Common myeloid progenitor, CD34-positive (primary cell): Measurements from ENCODE around the gene SSRP1.

Experiments
- CTCF ChIA-PET: fragments of 350-600 bp; sonication (Branson Sonifier 250); formaldehyde crosslinking; loops from one replicate; lab custom pipeline; 2021; ENCODE audit warnings: antibody characterized with exemption; lab: Charles Lee
- POLR2A ChIA-PET: fragments of 350-600 bp; sonication (Branson Sonifier 250); formaldehyde crosslinking; loops from one replicate; lab custom pipeline; 2021; ENCODE audit warnings: antibody characterized with exemption; lab: Charles Lee
- DNase-seq, 3 donors: peaks; one replicate each; pipeline versions ENCODE4 v3.0.0 to v3.0.0-alpha.2; 2013
- H3K27ac ChIP-seq, 2 experiments: 1 replicate in 1 of 2; 2 replicates in 1 of 2; pipeline ENCODE4 v1.7.0; 2013; ENCODE audit warnings: inconsistent platforms in 2 of 2, low read length in 2 of 2, mild to moderate bottlenecking in 2 of 2, low read depth in 1 of 2, moderate library complexity in 1 of 2; ENCODE audit not compliant: severe bottlenecking in 2 of 2, insufficient read depth in 1 of 2, poor library complexity in 1 of 2
- H3K27me3 ChIP-seq, 5 experiments: replicated peaks in 2 of 5; 1 replicate in 3 of 5; 2 replicates in 2 of 5; pipeline versions ENCODE4 v1.6.1 to v1.7.0; 2013; ENCODE audit warnings: low read length in 4 of 5, mild to moderate bottlenecking in 2 of 5, moderate library complexity in 2 of 5, inconsistent platforms in 1 of 5; ENCODE audit not compliant: insufficient read depth in 5 of 5, control insufficient read depth in 4 of 5
- H3K36me3 ChIP-seq, 4 experiments: 1 replicate in 2 of 4; 2 replicates in 2 of 4; pipeline versions ENCODE4 v1.6.1 to v1.7.0; 2013; ENCODE audit warnings: low read length in 3 of 4, control low read depth in 1 of 4, mild to moderate bottlenecking in 1 of 4; ENCODE audit not compliant: control insufficient read depth in 4 of 4, insufficient read depth in 4 of 4
- H3K4me1 ChIP-seq, 4 experiments: 1 replicate in 3 of 4; 2 replicates in 1 of 4; pipeline versions ENCODE4 v1.6.1 to v1.7.1; 2013; ENCODE audit warnings: low read length in 3 of 4, mild to moderate bottlenecking in 3 of 4, control low read depth in 1 of 4, inconsistent platforms in 1 of 4, moderate library complexity in 1 of 4; ENCODE audit not compliant: control insufficient read depth in 4 of 4, insufficient read depth in 4 of 4; ENCODE audit errors: control extremely low read depth in 1 of 4
- H3K4me3 ChIP-seq, 7 experiments: 1 replicate in 4 of 7; 2 replicates in 3 of 7; pipeline versions ENCODE4 v1.5.1 to v1.7.0; 2013; ENCODE audit warnings: mild to moderate bottlenecking in 7 of 7, low read length in 6 of 7, moderate library complexity in 6 of 7, inconsistent platforms in 2 of 7, low read depth in 2 of 7, control low read depth in 1 of 7; ENCODE audit not compliant: insufficient read depth in 4 of 7, control insufficient read depth in 1 of 7; ENCODE audit errors: extremely low read depth in 1 of 7
- H3K9me3 ChIP-seq, 5 experiments: 1 replicate in 4 of 5; 2 replicates in 1 of 5; pipeline versions ENCODE4 v1.6.1 to v1.7.1; 2013; ENCODE audit warnings: low read length in 4 of 5, mild to moderate bottlenecking in 2 of 5, inconsistent platforms in 1 of 5, low read depth in 1 of 5, moderate library complexity in 1 of 5; ENCODE audit not compliant: control insufficient read depth in 4 of 5, insufficient read depth in 2 of 5; ENCODE audit errors: control extremely low read depth in 1 of 5
- WGBS: methylation state at CpG from one replicate; pipeline ENCODE4 v1.1.5; 2013; ENCODE audit not compliant: insufficient coverage; 5-methylcytosine and 5-hydroxymethylcytosine counted together

The SSRP1 gene

GRCh38 chr11:57353852-57354251 lies 18.2 kb upstream of the SSRP1 start:
- Histone ChIP-seq H3K27ac (peak overlapping the region; percentile 51 to 56), H3K27me3 (no peaks in the 10 kb centered on the region), H3K36me3 (no peaks in the 10 kb centered on the region), H3K9me3 (peaks cover 0 to 9% (median 0%) of the 10 kb centered on the region in 5 experiments), H3K4me1 (peaks cover 26 to 68% (median 57%) of the 10 kb centered on the region in 4 experiments), H3K4me3 (peak overlapping the region in 2 of 7 experiments; percentile 28 to 50)
- DNase-seq, result peak in 2 of 3 donors; percentile 59 to 66
- ChIA-PET POLR2A (interaction anchor here (0.8 to 1.4 kb wide), 2 partner anchors 19 to 71 kb away, joined by 3 to 4 read pairs; partner anchors contain the start of gene SSRP1), CTCF (interaction anchor here (1.0 to 6.7 kb wide), 11 partner anchors 9 to 295 kb away, joined by 3 to 46 read pairs (median 5); partner anchors contain the start of genes P2RX3 and SLC43A3)
- 62% methylated on average over 3 of the region's 4 CpGs for WGBS

- ChIA-PET POLR2A (interaction anchor here (0.8 to 1.4 kb wide), 2 partner anchors 18 to 72 kb away, joined by 3 to 4 read pairs; partner anchors contain the start of gene SSRP1), CTCF (interaction anchor here (0.6 to 6.7 kb wide), 16 partner anchors 9 to 296 kb away, joined by 3 to 46 read pairs (median 4); partner anchors contain the start of genes P2RX3 and SLC43A3)
- Histone ChIP-seq H3K36me3 (no peaks in the 10 kb centered on the region), H3K4me3 (no peak overlapping the region), H3K27ac (peak overlapping the region in 1 of 2 experiments; percentile 56), H3K9me3 (peaks cover 0 to 9% (median 0%) of the 10 kb centered on the region in 5 experiments), H3K27me3 (no peaks in the 10 kb centered on the region), H3K4me1 (peaks cover 26 to 64% (median 53%) of the 10 kb centered on the region in 4 experiments)
- no peak for DNase-seq
- WGBS, result 100% methylated on average over 1 of the region's 4 CpGs
Observed at GRCh38 chr11:57353446-57353845, 17.8 kb upstream of the SSRP1 start.

GRCh38 chr11:57353036-57353435 lies 17.3 kb upstream of the SSRP1 start:
- Histone ChIP-seq H3K36me3 (no peaks in the 10 kb centered on the region), H3K27ac (no peak overlapping the region), H3K4me3 (no peak overlapping the region), H3K27me3 (no peaks in the 10 kb centered on the region), H3K9me3 (peaks cover 0 to 9% (median 0%) of the 10 kb centered on the region in 5 experiments), H3K4me1 (peaks cover 26 to 60% (median 53%) of the 10 kb centered on the region in 4 experiments)
- 88% methylated on average over 1 of the region's 5 CpGs for WGBS
- ChIA-PET CTCF (interaction anchor here (0.6 to 6.7 kb wide), 21 partner anchors 9 to 296 kb away, joined by 3 to 46 read pairs (median 4); partner anchors contain the start of genes P2RX3 and SLC43A3), POLR2A (interaction anchor here (0.8 to 1.4 kb wide), 3 partner anchors 18 to 79 kb away, joined by 3 to 4 read pairs (median 3); partner anchors contain the start of gene SSRP1)
- DNase-seq, result peak in 1 of 3 donors; percentile 36

- CTCF ChIA-PET, result interaction anchor here (0.5 to 8.7 kb wide), 23 partner anchors 10 to 336 kb away, joined by 3 to 63 read pairs (median 5); partner anchors contain the start of genes P2RX3 and RTN4RL2
- Histone ChIP-seq H3K4me1 (peaks cover 10 to 34% (median 26%) of the 10 kb centered on the region in 4 experiments), H3K27me3 (no peaks in the 10 kb centered on the region), H3K36me3 (no peaks in the 10 kb centered on the region), H3K27ac (no peak overlapping the region), H3K4me3 (no peak overlapping the region), H3K9me3 (peaks cover 0 to 9% (median 0%) of the 10 kb centered on the region in 5 experiments)
- POLR2A ChIA-PET, result no interaction called here
- 34% methylated on average over 21 of the region's 31 CpGs for WGBS
- peak in 2 of 3 donors; percentile 49 to 55 for DNase-seq
Observed at GRCh38 chr11:57349491-57350274, 14.0 kb upstream of the SSRP1 start.

GRCh38 chr11:57348636-57349313 lies 13.1 kb upstream of the SSRP1 start:
- 97% methylated on average over 7 of the region's 14 CpGs for WGBS
- Histone ChIP-seq H3K9me3 (peaks cover 0 to 9% (median 0%) of the 10 kb centered on the region in 5 experiments), H3K27me3 (no peaks in the 10 kb centered on the region), H3K36me3 (no peaks in the 10 kb centered on the region), H3K27ac (no peak overlapping the region), H3K4me1 (peaks cover 6 to 25% (median 16%) of the 10 kb centered on the region in 4 experiments), H3K4me3 (no peak overlapping the region)
- CTCF ChIA-PET, result interaction anchor here (0.5 to 8.7 kb wide), 23 partner anchors 10 to 337 kb away, joined by 3 to 63 read pairs (median 6); partner anchors contain the start of genes P2RX3 and SSRP1
- no peak for DNase-seq
- POLR2A ChIA-PET, result no interaction called here

GRCh38 chr11:57348052-57348451 lies 12.4 kb upstream of the SSRP1 start:
- H3K9me3 ChIP-seq, result peaks cover 0 to 9% (median 0%) of the 10 kb centered on the region in 5 experiments
- CTCF ChIA-PET, result interaction anchor here (0.8 to 8.7 kb wide), 20 partner anchors 10 to 507 kb away, joined by 3 to 63 read pairs (median 6); partner anchors contain the start of genes P2RX3 and SSRP1
- H3K27me3 ChIP-seq, result no peaks in the 10 kb centered on the region
- peaks cover 1 to 17% (median 9%) of the 10 kb centered on the region in 4 experiments for H3K4me1 ChIP-seq
- no peak for DNase-seq
- POLR2A ChIA-PET, result no interaction called here
- H3K4me3 ChIP-seq, result no peak overlapping the region
- 100% methylated on average over 7 of the region's 7 CpGs for WGBS
- H3K27ac ChIP-seq, result no peak overlapping the region
- H3K36me3 ChIP-seq, result no peaks in the 10 kb centered on the region
